Right lobe of liver (tissue), 6 donors: ENCODE results near the gene RBFOX1. TPM values are rescaled to one million over a fixed set of nuclear protein-coding genes. Genes with fewer than 3 reads are reported as not detected.

Experiments used
- ATAC-seq, 4 donors: fragments of 200-7000 bp; cut with Tn5 transposase; one replicate each; pipeline ENCODE4 v1.9.1; 2020; ENCODE audit warnings: mild to moderate bottlenecking in 4 of 4, moderate library complexity in 4 of 4
- DNase-seq, 3 donors: peaks; one replicate each; pipeline ENCODE4 v3.0.0-alpha.2; 2020
- H3K27ac ChIP-seq, 3 donors: fragments of 200-600 bp; one replicate each; pipeline ENCODE4 v1.8.0; 2022
- H3K27me3 ChIP-seq, 2 donors: fragments of 200-600 bp; one replicate each; pipeline ENCODE4 v1.8.0; 2022
- H3K36me3 ChIP-seq, 4 donors: fragments of 200-600 bp; sonication (generic) in 1 of 4; one replicate each; pipeline versions ENCODE4 v1.5.1 to v1.8.0; 2017 to 2022; ENCODE audit warnings: control low read depth in 1 of 4
- H3K4me1 ChIP-seq, 4 donors: fragments of 200-600 bp; sonication (generic) in 1 of 4; one replicate each; pipeline versions ENCODE4 v1.5.1 to v1.8.0; 2017 to 2022; ENCODE audit warnings: control low read depth in 1 of 4
- H3K4me3 ChIP-seq, 3 donors: fragments of 200-600 bp; one replicate each; pipeline ENCODE4 v1.8.0; 2022
- H3K9me3 ChIP-seq, 4 donors: fragments of 200-600 bp; sonication (generic) in 1 of 4; one replicate each; pipeline versions ENCODE4 v1.5.1 to v1.8.0; 2017 to 2022; ENCODE audit warnings: control low read depth in 1 of 4
- POLR2A ChIP-seq: fragments of 450-650 bp; IDR thresholded peaks from one replicate; pipeline ENCODE4 v1.6.1; 2017; ENCODE audit warnings: antibody characterized with exemption, mild to moderate bottlenecking
- WGBS: methylation state at CpG from one replicate; pipeline ENCODE4 v1.1.6; 2018; ENCODE audit warnings: low coverage, low lambda C conversion rate; ENCODE audit not compliant: insufficient coverage; ENCODE audit errors: missing lambda C conversion rate; 5-methylcytosine and 5-hydroxymethylcytosine counted together
- intact Hi-C, 2 donors: fragments of 100-400 bp; cut with DNase I; formaldehyde crosslinking; loops; one replicate each; pipeline versions ENCODE4 v1.11.2 to v1.14.1; 2022
- total RNA-seq, 6 experiments: library from RNA; depleted of rRNA in 2 of 6; stranded (reverse); fragments of >200 nt in 2 of 6; fragmentation: NEBNext Ultra II Directional in 3 of 6; extraction: Animal tissue kit (Norgen Biotek cat#: 25700) in 3 of 6; gene quantifications; one replicate each; pipeline versions ENCODE4 v1.1.0 to v1.2.4, GENCODE V29; 2016 to 2023
- TF ChIP-seq, protein P1 (sequence below), 4 donors: fragments of 200-600 bp in 3 of 4; fragments of 450-650 bp in 1 of 4; IDR thresholded peaks; one replicate each; pipeline versions ENCODE4 v1.5.1 to v1.8.0; 2016 to 2022; ENCODE audit warnings: antibody characterized with exemption in 4 of 4, mild to moderate bottlenecking in 2 of 4
- donor health status: DM: no; HTN: yes; CAD: no.
- donor health status: DM: no; HTN: no; CAD: no.
- donor health status: DM: no; HTN: no; CAD: no.
- donor health status: DM: no; HTN: yes; CAD: no.
- donor health status: DM: no; HTN: yes; CAD: no.

RBFOX1 gene
- total RNA-seq, 6 experiments from 2014 or later: 0.19 TPM; not detected in 5

DNA sequence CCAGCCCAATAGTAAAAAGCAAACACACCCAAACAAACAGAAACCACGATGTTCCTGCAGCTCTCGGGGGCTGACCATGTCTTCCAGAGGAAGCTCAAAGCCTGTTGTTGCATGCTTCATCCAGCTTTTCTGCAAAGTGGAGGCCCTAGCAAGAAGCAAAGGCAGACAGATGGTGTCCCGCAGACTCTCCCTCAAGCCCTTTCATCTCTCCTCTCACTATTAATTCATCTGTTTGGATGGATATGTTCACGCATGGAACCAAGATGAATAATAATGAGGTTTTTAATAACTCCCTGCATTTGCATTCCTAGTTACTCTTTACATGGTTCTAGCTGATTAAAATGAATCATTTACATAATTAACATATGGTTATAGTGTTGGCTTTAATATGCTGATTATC lies 36.6 kb downstream of the RBFOX1 start:
- H3K36me3 ChIP-seq: no peaks in the 10 kb centered on the region
- TF ChIP-seq, protein P1, sequence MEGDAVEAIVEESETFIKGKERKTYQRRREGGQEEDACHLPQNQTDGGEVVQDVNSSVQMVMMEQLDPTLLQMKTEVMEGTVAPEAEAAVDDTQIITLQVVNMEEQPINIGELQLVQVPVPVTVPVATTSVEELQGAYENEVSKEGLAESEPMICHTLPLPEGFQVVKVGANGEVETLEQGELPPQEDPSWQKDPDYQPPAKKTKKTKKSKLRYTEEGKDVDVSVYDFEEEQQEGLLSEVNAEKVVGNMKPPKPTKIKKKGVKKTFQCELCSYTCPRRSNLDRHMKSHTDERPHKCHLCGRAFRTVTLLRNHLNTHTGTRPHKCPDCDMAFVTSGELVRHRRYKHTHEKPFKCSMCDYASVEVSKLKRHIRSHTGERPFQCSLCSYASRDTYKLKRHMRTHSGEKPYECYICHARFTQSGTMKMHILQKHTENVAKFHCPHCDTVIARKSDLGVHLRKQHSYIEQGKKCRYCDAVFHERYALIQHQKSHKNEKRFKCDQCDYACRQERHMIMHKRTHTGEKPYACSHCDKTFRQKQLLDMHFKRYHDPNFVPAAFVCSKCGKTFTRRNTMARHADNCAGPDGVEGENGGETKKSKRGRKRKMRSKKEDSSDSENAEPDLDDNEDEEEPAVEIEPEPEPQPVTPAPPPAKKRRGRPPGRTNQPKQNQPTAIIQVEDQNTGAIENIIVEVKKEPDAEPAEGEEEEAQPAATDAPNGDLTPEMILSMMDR (IDR thresholded peaks at IDR 0.05): no peak
- TF ChIP-seq POLR2A: no peak
- intact Hi-C loops: no loop called here
- ATAC-seq: no peak
- 58% methylated on average over 2 of the region's 4 CpGs for WGBS
- H3K27me3 ChIP-seq: no peaks in the 10 kb centered on the region
- no peaks in the 10 kb centered on the region for H3K9me3 ChIP-seq
- no peak overlapping the region for H3K27ac ChIP-seq
- H3K4me1 ChIP-seq: no peaks in the 10 kb centered on the region
- no peak for DNase-seq
- H3K4me3 ChIP-seq: no peak overlapping the region

DNA sequence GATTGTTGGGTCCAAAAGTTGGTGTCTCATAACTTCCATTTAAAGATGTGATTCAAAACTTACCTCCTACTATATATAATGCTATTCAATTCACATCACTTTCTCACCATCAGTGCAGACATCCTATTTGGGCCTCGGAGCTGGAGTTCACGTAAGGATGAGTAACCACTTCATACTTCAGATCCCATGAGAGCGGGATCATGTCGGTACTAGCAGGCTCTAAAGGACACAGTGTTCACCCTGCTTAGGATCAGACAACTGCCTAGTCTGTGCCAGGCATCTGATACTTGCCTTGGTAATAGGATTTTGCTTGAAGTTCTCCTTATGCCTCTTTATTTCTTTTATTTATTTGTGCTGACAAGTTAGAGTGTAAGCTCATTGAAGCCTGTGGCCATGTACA lies 39.5 kb downstream of the RBFOX1 start:
- Histone ChIP-seq H3K27ac (no peak overlapping the region), H3K27me3 (no peaks in the 10 kb centered on the region), H3K4me1 (no peaks in the 10 kb centered on the region), H3K4me3 (no peak overlapping the region), H3K9me3 (no peaks in the 10 kb centered on the region), H3K36me3 (no peaks in the 10 kb centered on the region)
- intact Hi-C loops: no loop called here
- ATAC-seq: no peak
- WGBS: 45% methylated on average over 3 of the region's 4 CpGs
- DNase-seq: no peak
- TF ChIP-seq POLR2A: no peak
- TF ChIP-seq, protein P1 (IDR thresholded peaks at IDR 0.05): no peak

DNA sequence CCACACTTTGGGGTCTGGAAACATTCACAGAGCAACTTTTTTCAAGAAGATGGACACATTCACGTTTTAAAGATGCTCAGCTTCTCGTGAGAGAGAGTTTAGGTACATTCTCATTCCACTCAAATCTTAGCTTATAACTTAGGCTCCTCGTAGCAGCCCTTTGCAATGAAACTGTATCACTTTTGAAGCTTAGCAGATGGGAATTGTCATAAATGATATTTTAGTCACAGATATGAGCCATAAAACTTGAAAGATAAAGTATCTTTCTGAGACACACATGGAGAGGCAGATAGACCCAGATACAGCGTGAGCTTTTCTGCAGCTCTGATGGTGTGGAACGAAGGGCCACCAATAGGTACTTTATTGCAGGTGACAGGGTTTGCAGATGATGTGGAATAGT lies 41.1 kb downstream of the RBFOX1 start:
- H3K9me3 ChIP-seq: no peaks in the 10 kb centered on the region
- no peak for DNase-seq
- no peaks in the 10 kb centered on the region for H3K4me1 ChIP-seq
- H3K27ac ChIP-seq: no peak overlapping the region
- no peaks in the 10 kb centered on the region for H3K27me3 ChIP-seq
- TF ChIP-seq, protein P1 (IDR thresholded peaks at IDR 0.05): no peak
- TF ChIP-seq POLR2A: no peak
- no peak for ATAC-seq
- no peaks in the 10 kb centered on the region for H3K36me3 ChIP-seq
- 47% methylated on average over 5 of the region's 5 CpGs for WGBS
- no peak overlapping the region for H3K4me3 ChIP-seq
- intact Hi-C loops: no loop called here

DNA sequence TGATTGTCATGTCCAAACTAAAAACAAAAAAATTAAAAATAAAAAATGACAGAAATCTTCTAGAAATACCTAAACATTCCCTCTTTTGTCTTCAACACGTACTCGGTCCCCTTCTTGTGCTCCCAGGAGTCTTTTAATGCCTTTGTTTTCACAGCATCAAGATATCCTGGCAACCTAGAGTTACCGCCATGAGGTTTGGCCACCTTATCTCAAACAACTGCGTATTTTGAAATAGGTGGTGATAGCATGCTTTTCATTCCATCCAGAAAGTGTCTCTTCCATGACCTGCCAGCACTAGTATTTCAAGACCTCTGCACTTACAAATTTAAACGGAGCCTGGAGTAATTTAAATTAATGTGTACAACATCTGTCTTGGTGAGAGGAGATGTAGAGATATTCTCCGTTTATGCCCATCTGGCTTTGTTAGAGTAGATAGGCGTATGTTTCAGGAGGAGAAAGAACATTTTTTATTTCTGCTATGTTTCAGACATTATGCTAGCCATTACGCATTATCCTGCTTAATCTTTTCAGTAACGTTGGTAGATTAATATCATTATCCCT lies 42.0 kb downstream of the RBFOX1 start:
- H3K36me3 ChIP-seq: no peaks in the 10 kb centered on the region
- no peaks in the 10 kb centered on the region for H3K9me3 ChIP-seq
- intact Hi-C loops: no loop called here
- H3K4me1 ChIP-seq: no peaks in the 10 kb centered on the region
- no peak overlapping the region for H3K27ac ChIP-seq
- no peak overlapping the region for H3K4me3 ChIP-seq
- ATAC-seq: no peak
- no peak for DNase-seq
- 28% methylated on average over 9 of the region's 9 CpGs for WGBS
- H3K27me3 ChIP-seq: no peaks in the 10 kb centered on the region
- no peak for TF ChIP-seq POLR2A
- TF ChIP-seq, protein P1 (IDR thresholded peaks at IDR 0.05): no peak

DNA sequence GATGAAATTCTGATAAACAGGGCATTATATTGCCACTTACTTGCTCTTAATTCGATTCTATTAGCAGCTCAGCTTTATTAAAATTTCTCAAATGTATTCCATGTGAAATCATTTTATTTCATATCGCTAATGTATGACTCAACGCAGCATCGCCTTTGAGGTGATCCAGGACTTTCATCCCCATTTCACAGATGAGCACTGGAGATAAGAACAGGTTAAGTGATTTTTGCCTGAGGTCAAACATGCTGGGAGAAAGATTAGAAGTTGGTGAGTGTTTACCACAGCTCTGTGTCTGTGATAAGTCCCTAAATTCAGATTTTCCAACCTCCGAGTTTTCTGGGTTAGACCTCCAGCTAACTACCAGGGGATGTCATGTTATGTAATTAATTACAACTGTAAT lies 43.6 kb downstream of the RBFOX1 start:
- ATAC-seq (no peak), DNase-seq (no peak)
- Histone ChIP-seq H3K27ac (no peak overlapping the region), H3K27me3 (no peaks in the 10 kb centered on the region), H3K36me3 (no peaks in the 10 kb centered on the region), H3K4me3 (no peak overlapping the region), H3K4me1 (no peaks in the 10 kb centered on the region), H3K9me3 (no peaks in the 10 kb centered on the region)
- TF ChIP-seq, protein P1 (IDR thresholded peaks at IDR 0.05): no peak
- no peak for TF ChIP-seq POLR2A
- 47% methylated on average over 5 of the region's 5 CpGs for WGBS
- intact Hi-C loops: no loop called here
